Panc1 (cell line): ENCODE measurements around the gene PREP. TPM values are rescaled to one million over a fixed set of nuclear protein-coding genes. Genes with fewer than 3 reads are reported as not detected.

ENCODE experiments used
- ATAC-seq: fragments of 200-7000 bp; cut with Tn5 transposase; 2 replicates; pipeline ENCODE4 v1.9.1; 2020; ENCODE audit warnings: mild to moderate bottlenecking, moderate library complexity
- BruUV-seq: library from RNA; stranded (reverse); fragments of 400-500 nt; replicated peaks from 2 replicates; lab custom pipeline; 2021; lab: Mats Ljungman, UMichigan
- CTCF ChIA-PET: fragments of 300-600 bp; sonication (Branson Sonifier 250); formaldehyde crosslinking; loops from one replicate; lab custom pipeline; 2022; ENCODE audit warnings: antibody characterized with exemption; lab: Charles Lee
- POLR2A ChIA-PET: fragments of 300-600 bp; sonication (Branson Sonifier 250); formaldehyde crosslinking; loops from one replicate; lab custom pipeline; 2022; ENCODE audit warnings: antibody characterized with exemption; lab: Charles Lee
- DNase-seq: peaks from one replicate; pipeline ENCODE4 v3.0.0-alpha.2; 2010; ENCODE audit warnings: low read depth, low spot score
- H3K27ac ChIP-seq: 2 replicates; pipeline ENCODE4 v1.5.1; 2011; ENCODE audit warnings: mild to moderate bottlenecking, low read length, inconsistent platforms
- H3K27me3 ChIP-seq: fragments of 200-500 bp; sonication (Bioruptor generic); 2 replicates; pipeline ENCODE4 v1.6.0; 2014; ENCODE audit warnings: low read length, inconsistent platforms; ENCODE audit not compliant: control insufficient read depth, insufficient read depth
- H3K36me3 ChIP-seq: fragments of 200-500 bp; sonication (Bioruptor generic); 2 replicates; pipeline ENCODE4 v1.5.1; 2014; ENCODE audit warnings: inconsistent platforms, mild to moderate bottlenecking, low read length, moderate library complexity; ENCODE audit not compliant: control insufficient read depth, insufficient read depth
- H3K4me1 ChIP-seq: 2 replicates; pipeline ENCODE4 v1.5.1; 2011; ENCODE audit warnings: inconsistent platforms, mild to moderate bottlenecking, low read length, moderate library complexity; ENCODE audit not compliant: control insufficient read depth, insufficient read depth
- H3K4me3 ChIP-seq, 2 experiments: 2 replicates each; pipeline ENCODE4 v1.5.1; 2011 to 2012; ENCODE audit warnings: low read depth in 2 of 2, low read length in 2 of 2, mild to moderate bottlenecking in 2 of 2, inconsistent platforms in 1 of 2, moderate library complexity in 1 of 2
- H3K9me3 ChIP-seq: fragments of 200-500 bp; sonication (Bioruptor generic); 2 replicates; pipeline ENCODE4 v1.5.1; 2014; ENCODE audit warnings: low read depth, mild to moderate bottlenecking, inconsistent platforms, low read length, moderate library complexity; ENCODE audit not compliant: control insufficient read depth, insufficient read depth
- CTCF ChIP-seq: fragments of 450-650 bp; IDR thresholded peaks from 2 replicates; pipeline ENCODE4 v1.5.1; 2017; ENCODE audit warnings: mild to moderate bottlenecking
- POLR2AphosphoS5 ChIP-seq: IDR thresholded peaks from 2 replicates; pipeline ENCODE4 v1.6.1; 2012; ENCODE audit warnings: mild to moderate bottlenecking, low read depth, low read length, moderate library complexity
- REST ChIP-seq, 2 experiments: IDR thresholded peaks; 2 replicates each; pipeline ENCODE4 v1.6.1; 2011 to 2012; ENCODE audit warnings: low read depth in 2 of 2, control low read depth in 1 of 2, low read length in 1 of 2, mild to moderate bottlenecking in 1 of 2, moderate library complexity in 1 of 2; ENCODE audit not compliant: insufficient read depth in 1 of 2
- SIN3A ChIP-seq: IDR thresholded peaks from 2 replicates; pipeline ENCODE4 v1.6.1; 2012; ENCODE audit warnings: low read depth, mild to moderate bottlenecking, low read length, moderate library complexity, borderline replicate concordance; ENCODE audit not compliant: insufficient read depth
- TCF7L2 ChIP-seq: IDR thresholded peaks from 2 replicates; pipeline ENCODE4 v1.6.1; 2011; ENCODE audit warnings: mild to moderate bottlenecking, low read depth, low read length, inconsistent platforms
- in situ Hi-C: cut with HindIII; loops from 2 replicates; pipeline ENCODE4 v1.10.0; 2016; ENCODE audit warnings: low sequenced_read_pairs, low pct_unique_long_range_greater_than_20kb
- intact Hi-C: fragments of 100-400 bp; cut with micrococcal nuclease; formaldehyde crosslinking; loops from one replicate; pipeline ENCODE4 v1.10.0; 2022; ENCODE audit not compliant: unreplicated experiment
- total RNA-seq: library from RNA; stranded (reverse); gene quantifications from one replicate; pipeline ENCODE4 v1.2.1, GENCODE V29; 2021; ENCODE audit not compliant: unreplicated experiment

Gene PREP
- total RNA-seq, 1 experiment from 2014 or later: 50.4 TPM

GRCh38 chr6:105310947-105311346 is 91.9 kb downstream of the PREP start:
- no peak for ATAC-seq

GRCh38 chr6:105310371-105310770 is 92.5 kb downstream of the PREP start:
- in situ Hi-C loops: no loop called here
- no peak overlapping the region for H3K27ac ChIP-seq
- intact Hi-C loops: no loop called here
- no peak overlapping the region for H3K4me3 ChIP-seq
- ATAC-seq (no peak), DNase-seq (no peak)
- no peaks in the 10 kb centered on the region for H3K27me3 ChIP-seq
- H3K4me1 ChIP-seq: no peaks in the 10 kb centered on the region
- CTCF ChIA-PET: no interaction called here
- H3K9me3 ChIP-seq: no peaks in the 10 kb centered on the region
- no TSS peak for BruUV-seq
- POLR2A ChIA-PET: interaction anchor here (0.6 kb wide), 1 partner anchor 34 kb away, joined by 9 read pairs; no protein-coding TSS in a partner anchor
- TF ChIP-seq SIN3A: no peak
- no peak for TF ChIP-seq POLR2AphosphoS5
- TF ChIP-seq CTCF: no peak
- no peak for TF ChIP-seq REST (IDR thresholded peaks at IDR 0.05; ENCODE audit: insufficient read depth in 1 of 2, low read depth in 2 of 2, low read length in 1 of 2)
- no peak for TF ChIP-seq TCF7L2
- H3K36me3 ChIP-seq: peaks cover 2% of the 10 kb centered on the region; the same call in 1 of the 2 replicates

More at GRCh38 chr6:105310947-105311346, 91.9 kb downstream of the PREP start:
- no peak for DNase-seq
- no TSS peak for BruUV-seq
- H3K36me3 ChIP-seq: peaks cover 2% of the 10 kb centered on the region; the same call in 1 of the 2 replicates
- no peaks in the 10 kb centered on the region for H3K9me3 ChIP-seq
- no peak for TF ChIP-seq POLR2AphosphoS5
- no peak for TF ChIP-seq TCF7L2
- no peak for TF ChIP-seq CTCF
- TF ChIP-seq REST (IDR thresholded peaks at IDR 0.05; ENCODE audit: insufficient read depth in 1 of 2, low read depth in 2 of 2, low read length in 1 of 2): no peak
- no peak for TF ChIP-seq SIN3A
- ChIA-PET POLR2A (no interaction called here), CTCF (no interaction called here)
- no peak overlapping the region for H3K4me3 ChIP-seq
- no peaks in the 10 kb centered on the region for H3K4me1 ChIP-seq
- intact Hi-C loops: no loop called here
- in situ Hi-C loops: no loop called here
- H3K27me3 ChIP-seq: no peaks in the 10 kb centered on the region
- no peak overlapping the region for H3K27ac ChIP-seq
